ENCODE data around the gene KRT14. TPM values are rescaled to one million over a fixed set of nuclear protein-coding genes. Genes with fewer than 3 reads are reported as not detected.
"Not testable (repeated sequence)": the region's sequence is repeated elsewhere in the genome, so short reads cannot be mapped to it uniquely, and the experiment has no call there.

The KRT14 gene
- total RNA-seq, 1 experiment from 2014 or later: not detected

GRCh38 chr17:41623184-41623861 lies 36.6 kb upstream of the KRT14 start:
- not testable (repeated sequence) for DNase-seq (ENCODE audit: low spot score)

GRCh38 chr17:41622340-41623183 lies 35.9 kb upstream of the KRT14 start:
- not testable (repeated sequence) for DNase-seq (ENCODE audit: low spot score)

DNA sequence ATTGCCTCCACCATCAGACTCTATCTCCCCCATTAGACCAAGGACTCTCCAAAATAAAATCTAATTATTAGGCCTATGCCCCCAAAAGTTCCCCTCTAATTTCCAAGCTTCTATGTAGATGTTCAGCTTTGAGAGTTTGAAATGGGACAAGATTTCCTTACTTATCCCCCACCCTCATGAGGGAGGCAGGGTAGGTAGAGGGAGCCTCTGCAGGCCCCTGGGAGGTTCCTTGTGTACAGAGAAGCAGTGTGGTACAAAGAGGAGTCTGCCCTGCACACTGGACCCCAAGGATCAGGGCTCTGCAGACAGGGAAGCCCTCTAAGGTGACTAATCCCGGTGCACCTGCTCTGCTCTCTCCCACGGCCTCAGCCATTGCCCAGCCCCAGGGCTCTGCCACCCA lies 35.2 kb upstream of the KRT14 start:
- DNase-seq (ENCODE audit: low spot score): no peak

GRCh38 chr17:41621435-41621817 lies 34.7 kb upstream of the KRT14 start:
- DNase-seq (ENCODE audit: low spot score): not testable (repeated sequence)

GRCh38 chr17:41620583-41621434 lies 34.1 kb upstream of the KRT14 start:
- no peak for DNase-seq (ENCODE audit: low spot score)

DNA sequence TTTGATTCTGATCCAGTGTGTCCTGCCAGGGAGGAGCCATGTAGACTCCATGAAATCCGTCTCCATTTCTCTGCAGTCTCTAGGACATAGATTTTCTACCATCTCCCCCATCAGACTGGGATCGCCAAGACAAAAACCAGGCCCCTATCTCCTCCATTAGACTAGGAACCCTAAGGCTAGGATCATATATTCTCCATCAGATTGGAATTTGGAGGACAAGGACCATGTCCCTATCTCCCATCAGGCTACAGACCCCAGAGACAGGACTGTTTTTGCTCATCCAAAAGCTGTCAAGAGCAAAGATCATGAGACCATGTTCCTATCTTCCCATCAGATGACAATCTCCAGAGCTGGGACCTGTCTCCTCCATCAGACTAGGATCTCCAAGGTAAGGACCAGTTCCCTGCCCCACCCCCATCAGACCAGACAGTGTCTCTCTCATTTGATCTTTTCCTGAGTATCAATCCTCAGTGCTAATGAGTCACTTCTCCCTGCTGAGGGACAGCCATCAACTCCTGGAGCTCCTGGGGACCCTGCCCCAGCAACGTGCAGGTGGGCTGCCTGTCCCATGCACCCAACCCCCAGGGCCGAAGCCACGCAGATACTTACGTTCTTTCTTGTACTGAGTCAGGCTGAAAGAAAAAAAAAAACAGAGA lies 33.4 kb upstream of the KRT14 start:
- not testable (repeated sequence) for DNase-seq (ENCODE audit: low spot score)

GRCh38 chr17:41619036-41619926 lies 32.6 kb upstream of the KRT14 start:
- no peak for DNase-seq (ENCODE audit: low spot score)

GRCh38 chr17:41618341-41619035 lies 31.8 kb upstream of the KRT14 start:
- no peak for DNase-seq (ENCODE audit: low spot score)

DNA sequence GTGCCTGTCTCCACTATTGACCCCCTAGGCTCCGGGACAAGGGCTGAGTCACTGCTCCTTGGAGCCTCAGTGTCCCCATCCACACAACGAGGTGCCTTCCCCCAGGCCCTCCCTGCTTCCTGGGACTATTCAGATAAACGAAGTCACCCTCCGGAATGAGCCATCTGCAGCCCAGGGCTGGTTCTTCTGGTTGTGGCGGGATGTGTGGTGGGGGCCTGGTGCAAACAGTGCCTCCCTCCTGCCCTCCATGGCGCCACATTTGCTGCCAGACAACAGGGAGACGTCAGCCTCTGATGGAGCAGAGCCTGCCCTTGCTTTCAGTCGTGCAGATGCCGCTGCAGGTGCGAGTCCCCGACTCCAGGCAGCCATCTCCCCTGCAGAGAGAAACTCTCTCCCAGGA lies 31.0 kb upstream of the KRT14 start:
- DNase-seq (ENCODE audit: low spot score): no peak

- DNase-seq (ENCODE audit: low spot score): no peak
Observed at GRCh38 chr17:41617136-41617535, 30.4 kb upstream of the KRT14 start.

DNA sequence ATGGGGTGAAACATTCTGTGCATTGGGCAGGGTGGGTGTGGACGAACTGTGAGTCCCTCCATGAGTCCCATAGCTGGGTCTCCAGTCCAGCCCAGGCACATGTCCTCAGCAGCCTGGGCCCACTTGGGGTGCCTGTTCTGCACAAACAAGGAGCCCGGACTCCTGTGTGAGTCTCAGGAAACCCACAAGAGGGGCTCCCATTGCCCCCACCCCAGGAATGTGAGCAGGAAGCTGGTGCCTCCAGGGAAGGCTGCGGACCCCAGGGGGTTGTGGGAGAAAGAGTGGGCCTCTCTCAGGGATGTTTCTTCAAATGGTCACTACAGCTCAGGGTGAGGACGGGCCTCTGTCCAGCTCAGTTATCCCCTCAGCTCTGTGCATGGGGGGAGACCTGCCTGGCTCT lies 29.8 kb upstream of the KRT14 start:
- not testable (repeated sequence) for DNase-seq (ENCODE audit: low spot score)

DNA sequence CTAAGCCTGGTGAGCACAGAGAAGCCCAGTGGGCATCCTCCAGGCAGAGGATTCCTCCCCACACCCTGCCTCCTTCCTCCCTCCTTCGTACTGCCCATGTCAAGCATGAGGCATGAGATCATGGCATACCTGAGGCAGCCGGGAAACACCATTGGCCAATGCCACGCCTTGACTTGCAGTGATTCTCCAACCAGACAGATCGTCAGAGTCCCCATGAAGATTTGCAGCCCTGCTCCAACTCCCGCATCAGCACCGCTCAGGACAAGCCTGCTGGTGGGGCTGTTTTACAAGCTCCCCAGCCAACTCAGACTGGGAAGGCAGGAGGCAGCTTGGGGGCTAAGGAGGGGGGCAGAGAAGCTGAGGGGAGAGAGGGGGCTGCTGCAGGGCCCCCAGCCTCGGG lies 28.8 kb upstream of the KRT14 start:
- peak; percentile 25 for DNase-seq (ENCODE audit: low spot score)

DNA sequence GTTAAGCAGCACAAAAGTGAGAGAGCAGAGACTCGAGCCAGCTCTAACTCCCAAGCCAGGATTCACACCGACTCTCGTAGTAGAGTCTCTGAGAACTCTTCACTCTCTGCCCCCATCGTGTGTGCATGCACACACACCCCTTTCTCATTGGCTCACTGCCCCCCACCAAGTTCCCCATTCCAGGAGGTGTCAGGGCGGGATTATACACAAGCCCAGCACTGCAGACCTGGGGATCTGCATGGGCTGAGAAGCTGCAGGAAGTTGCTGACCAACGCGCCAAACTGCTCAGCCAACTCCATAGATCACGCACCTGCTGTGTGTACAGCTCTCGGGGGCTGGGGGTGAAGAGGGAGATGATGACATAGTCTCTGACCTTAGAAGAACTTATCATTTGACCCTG lies 28.1 kb upstream of the KRT14 start:
- DNase-seq (ENCODE audit: low spot score): not testable (repeated sequence)

- DNase-seq (ENCODE audit: low spot score): no peak
Observed at GRCh38 chr17:41614098-41614497, 27.4 kb upstream of the KRT14 start.

DNA sequence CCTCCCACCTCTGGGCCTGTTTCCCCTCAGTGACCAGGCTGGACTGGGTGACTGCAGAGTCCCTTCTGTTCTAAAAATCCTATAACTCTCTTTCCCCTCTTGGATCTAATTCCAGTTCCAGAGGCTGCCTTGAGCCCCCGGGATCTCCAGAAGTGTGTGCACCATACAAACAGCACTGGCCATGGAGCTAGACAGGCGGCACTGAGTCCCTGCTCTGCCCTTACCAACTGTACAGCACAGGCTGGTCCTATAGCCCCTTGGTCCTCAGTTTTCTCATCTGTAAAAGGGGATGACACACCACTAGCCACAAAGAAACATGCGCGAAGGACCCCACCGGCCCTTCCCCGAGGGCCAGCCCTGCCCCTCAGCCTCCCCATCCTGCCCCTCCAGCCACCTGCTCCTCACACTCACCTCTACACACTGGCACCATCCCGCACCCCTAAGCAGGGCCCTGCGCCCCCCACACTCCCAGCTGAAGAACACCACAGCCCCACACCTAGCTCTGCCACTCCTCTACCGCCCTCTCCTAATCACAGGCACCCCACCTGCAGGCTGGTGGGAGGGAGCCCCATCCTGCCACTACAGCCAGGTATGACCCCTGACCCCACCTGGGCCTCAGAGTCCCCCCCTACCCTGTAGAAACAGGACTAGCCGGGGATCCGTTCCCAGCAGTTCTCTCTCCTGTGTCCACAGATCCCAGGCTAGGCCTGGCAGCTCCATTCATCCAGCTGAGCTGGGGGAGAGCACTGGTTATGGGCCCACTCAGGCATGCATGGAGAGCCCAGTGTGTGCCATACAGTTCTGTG lies 26.8 kb upstream of the KRT14 start:
- DNase-seq (ENCODE audit: low spot score): no peak

DNA sequence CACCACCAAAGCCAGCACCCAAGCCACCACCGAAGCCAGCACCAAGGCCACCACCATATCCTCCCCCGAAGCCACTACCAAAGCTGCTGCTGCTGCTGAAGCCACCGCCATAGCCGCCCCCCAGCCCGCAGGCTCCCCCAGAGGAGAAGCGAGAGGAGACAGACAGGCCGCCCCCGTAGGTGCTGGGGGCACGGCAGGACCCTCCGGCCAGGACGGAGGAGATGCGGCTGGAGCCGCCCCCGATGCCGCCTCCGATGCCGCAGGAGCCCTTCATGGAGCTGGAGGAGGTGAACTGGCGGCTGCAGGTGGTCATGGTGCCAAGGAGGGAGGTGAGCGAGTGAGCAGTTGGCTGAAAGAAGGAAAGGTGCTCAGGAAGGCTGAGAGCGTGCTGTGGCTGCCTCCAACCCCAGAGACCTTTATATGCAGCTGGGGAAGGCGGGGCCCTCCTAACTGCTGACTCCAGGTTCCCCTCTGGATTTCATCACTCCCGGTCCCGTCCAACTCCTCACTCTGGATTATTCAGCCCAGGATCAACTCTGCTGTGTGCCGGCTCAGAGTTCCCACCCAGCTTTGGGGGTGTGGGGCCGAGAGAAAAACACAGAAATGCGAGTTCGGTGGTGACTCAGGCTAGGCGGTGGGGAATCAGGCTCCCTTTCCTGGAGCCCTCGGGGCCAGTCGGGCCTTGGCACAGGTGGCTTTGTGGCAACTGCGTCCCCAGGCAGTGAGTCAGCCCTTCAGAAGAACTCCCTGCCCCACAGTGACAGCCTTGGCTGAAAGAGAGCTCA lies 25.9 kb upstream of the KRT14 start, which contains the start of gene KRT16:
Gene KRT16 (minus strand): TSS at position 392 of the 785 bp plus-strand sequence. CDS start 79 bp downstream, at position 313.
- peak; percentile 80 for DNase-seq (ENCODE audit: low spot score)

- no peak for DNase-seq (ENCODE audit: low spot score)
Observed at GRCh38 chr17:41610965-41611640, 24.4 kb upstream of the KRT14 start.

All from H4 (cell line).